Prostate gland (tissue), 2 donors: ENCODE data around the gene AGPAT2.

Experiments used
- POLR2AphosphoS5 ChIP-seq: sonication (generic); formaldehyde crosslinking; IDR thresholded peaks from one replicate; pipeline ENCODE4 v1.6.1; 2017; ENCODE audit warnings: antibody characterized with exemption
- TF ChIP-seq, protein P1 (sequence below), 4 experiments: fragments of 200-600 bp in 2 of 4; fragments of 450-650 bp in 2 of 4; sonication (generic) in 2 of 4; IDR thresholded peaks; 1 replicate in 3 of 4; 2 replicates in 1 of 4; pipeline ENCODE4 v1.5.1; 2016 to 2019; ENCODE audit warnings: antibody characterized with exemption in 4 of 4, mild to moderate bottlenecking in 2 of 4, moderate library complexity in 2 of 4

GRCh38 chr9:136645352-136645902, 41.8 kb downstream of the AGPAT2 start:
- no peak for TF ChIP-seq POLR2AphosphoS5
- TF ChIP-seq, protein P1, sequence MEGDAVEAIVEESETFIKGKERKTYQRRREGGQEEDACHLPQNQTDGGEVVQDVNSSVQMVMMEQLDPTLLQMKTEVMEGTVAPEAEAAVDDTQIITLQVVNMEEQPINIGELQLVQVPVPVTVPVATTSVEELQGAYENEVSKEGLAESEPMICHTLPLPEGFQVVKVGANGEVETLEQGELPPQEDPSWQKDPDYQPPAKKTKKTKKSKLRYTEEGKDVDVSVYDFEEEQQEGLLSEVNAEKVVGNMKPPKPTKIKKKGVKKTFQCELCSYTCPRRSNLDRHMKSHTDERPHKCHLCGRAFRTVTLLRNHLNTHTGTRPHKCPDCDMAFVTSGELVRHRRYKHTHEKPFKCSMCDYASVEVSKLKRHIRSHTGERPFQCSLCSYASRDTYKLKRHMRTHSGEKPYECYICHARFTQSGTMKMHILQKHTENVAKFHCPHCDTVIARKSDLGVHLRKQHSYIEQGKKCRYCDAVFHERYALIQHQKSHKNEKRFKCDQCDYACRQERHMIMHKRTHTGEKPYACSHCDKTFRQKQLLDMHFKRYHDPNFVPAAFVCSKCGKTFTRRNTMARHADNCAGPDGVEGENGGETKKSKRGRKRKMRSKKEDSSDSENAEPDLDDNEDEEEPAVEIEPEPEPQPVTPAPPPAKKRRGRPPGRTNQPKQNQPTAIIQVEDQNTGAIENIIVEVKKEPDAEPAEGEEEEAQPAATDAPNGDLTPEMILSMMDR (IDR thresholded peaks at IDR 0.05) = no peak
